ENCODE data around the gene CAPN13. TPM values are rescaled to one million over a fixed set of nuclear protein-coding genes. Genes with fewer than 3 reads are reported as not detected.

CAPN13 gene
- total RNA-seq (2014; rRNA removed; shearing (Covaris generic)) = not detected in 2 replicates

DNA sequence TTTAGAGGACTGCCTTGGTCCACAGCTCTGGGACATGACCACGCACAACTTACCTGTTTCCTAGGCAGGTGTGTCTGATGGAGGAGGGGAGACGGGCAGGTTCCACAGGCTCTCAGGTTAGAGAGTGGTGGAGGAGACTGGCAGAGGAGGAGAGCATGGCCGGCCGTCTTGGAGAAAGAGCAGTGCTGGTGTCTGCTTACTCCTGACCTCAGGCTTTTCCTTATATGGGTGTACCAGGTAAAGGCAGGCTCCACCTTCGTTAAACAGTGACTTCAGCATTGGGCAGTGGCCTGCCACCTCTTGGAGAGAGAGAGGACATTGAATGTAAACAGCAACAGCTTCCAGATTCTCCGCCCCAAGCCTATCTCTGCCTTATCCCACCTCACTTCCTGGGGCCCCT is at the start of gene CAPN13:
CAPN13 (minus strand) TSS at position 198 of the 400 bp plus-strand sequence. CDS start 20,121 bp downstream, outside the sequence.
- DNase-seq (ENCODE audit: low read depth) = no peak

- no peak for DNase-seq (ENCODE audit: low read depth)
These were observed 40.6 kb upstream of the CAPN13 start for GRCh38 chr2:30847841-30848240.

DNA sequence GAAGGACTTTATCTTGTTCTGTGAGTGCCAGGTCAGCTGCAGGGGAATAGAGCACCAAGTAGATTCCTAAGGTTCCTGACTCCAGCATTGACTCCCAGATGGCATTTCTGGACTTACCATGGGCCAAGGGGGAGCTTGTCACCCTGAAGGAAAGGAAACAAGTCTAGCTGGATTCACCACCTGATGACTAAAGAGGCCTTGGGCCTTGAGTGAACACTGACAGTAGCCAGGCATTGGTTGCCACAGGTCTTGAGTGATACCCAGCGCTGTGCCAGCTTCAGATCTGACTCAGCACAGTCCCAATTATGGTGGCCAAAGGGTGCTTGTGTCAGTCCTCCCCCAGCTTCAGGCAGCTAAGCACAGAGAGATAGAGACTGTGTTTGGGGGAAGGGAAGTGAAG is 40.1 kb upstream of the CAPN13 start:
- no peak for DNase-seq (ENCODE audit: low read depth)

DNA sequence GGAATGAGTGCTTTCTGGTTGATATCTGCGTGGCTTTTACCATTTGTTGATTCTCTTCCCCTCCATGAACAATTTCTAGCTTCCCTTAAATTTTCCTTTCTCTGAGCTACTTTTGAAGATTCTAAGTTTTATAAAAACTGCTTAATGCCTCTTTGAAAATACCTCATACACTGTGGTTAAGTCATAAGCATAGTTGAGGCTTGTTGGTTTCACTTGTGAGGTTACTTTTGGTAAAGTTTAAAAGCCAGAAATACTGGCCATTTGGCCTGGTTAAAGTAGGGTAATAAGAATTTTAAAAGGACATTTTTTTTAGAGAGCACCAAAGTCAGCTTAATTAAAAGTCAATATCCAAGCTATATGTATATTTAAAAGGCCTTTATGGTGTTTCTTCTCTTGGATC is 21.3 kb upstream of the CAPN13 start:
- no peak for DNase-seq (ENCODE audit: low read depth)

DNA sequence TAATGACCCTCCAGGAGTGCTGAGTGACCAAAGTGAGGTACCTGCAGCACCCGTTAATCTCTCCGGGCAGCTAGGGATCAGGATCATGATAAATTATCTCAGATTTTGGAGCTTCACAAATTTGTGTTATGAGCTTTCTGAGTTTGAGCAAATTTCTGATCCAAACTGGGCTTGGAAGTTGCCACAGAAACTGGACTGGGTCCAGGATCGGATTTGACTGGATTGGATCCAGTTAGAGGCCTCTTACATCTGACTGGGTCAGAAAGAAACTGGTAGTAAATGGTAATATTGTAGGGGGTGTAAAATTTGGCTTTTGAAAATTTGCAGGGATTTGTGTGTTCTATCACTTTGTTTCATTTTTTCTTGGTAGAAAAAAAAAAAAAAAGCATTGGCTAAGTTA is 19.7 kb upstream of the CAPN13 start:
- DNase-seq (ENCODE audit: low read depth) = no peak

DNA sequence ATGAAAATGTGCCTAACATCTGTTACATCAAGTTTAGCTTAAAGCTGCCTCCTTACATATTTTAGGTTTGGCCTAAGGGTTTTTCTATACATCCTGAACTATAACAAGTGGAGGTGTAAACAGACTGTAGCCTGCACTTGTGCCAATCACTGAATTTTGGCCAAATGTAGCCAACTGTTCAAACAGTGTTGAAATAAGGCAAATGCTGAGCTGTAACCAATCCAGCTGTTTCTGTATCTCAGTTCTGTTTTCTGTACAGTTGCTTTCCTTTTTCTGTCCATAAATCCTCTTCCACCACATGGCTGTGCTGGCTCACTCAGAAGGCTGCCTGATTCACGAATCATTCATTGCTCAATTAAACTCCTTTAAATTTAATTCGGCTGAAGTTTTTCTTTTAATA is 19.2 kb upstream of the CAPN13 start:
- DNase-seq (ENCODE audit: low read depth) = no peak

DNA sequence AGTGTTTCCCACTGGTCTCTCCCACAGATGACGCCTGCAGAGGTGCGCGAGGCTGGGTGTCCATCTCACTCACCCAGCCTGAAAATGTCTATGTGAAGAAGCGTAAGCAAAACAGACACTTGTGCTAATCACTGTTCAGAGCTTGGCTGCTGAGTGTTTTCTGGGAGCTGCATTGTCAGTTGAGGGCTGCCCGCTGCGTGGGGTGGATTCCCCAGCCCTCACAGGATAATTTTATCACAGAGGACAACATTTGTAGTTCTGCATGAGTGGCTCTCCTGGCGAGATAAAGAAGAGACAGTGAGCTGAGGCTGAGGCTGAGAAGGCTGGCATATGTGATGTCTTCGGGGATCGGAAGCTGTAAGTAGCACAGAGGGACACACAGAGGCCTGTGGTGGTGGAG is 16.2 kb upstream of the CAPN13 start:
- no peak for DNase-seq (ENCODE audit: low read depth)

DNA sequence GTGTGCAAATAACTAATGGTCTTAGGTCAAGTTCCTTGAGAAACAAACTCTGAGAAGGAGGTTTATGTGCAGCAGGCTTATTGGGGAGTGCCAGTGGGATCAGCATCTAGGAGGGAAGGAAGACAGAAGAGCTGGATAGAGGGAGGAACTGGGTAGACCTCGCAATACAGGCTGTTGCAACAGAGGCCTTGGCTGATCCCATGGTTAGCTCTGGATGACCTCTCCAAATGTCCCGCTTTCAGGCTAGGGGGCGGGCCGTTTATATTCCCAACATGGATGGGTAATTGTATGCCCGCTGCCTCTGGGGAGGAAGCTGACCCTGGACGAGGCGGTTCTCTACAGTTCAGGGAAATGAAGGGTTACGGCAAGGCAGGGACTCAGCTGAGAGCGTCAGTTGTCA is 14.7 kb upstream of the CAPN13 start:
- no peak for DNase-seq (ENCODE audit: low read depth)

- no peak for DNase-seq (ENCODE audit: low read depth)
These were observed 13.3 kb upstream of the CAPN13 start for GRCh38 chr2:30820381-30821055.

DNA sequence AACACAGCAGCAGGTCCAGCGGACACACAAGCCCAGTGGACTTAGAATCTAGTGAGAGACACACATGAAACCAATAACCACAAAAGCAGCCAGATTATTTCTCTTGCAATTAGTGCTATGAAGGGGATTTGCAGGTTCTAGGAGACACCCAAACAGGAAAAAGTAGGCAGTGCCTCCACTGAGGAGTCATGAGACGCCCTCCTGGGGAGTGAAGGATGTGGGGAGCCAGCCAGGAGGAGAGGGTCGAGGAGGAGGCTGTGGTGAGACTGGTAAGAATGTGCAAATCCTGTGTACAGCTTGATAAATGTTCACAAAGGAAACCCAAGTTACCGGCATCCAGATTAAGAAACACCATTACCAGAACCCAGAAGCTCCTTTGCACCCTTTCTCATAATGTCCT is 2.7 kb upstream of the CAPN13 start:
- no peak for DNase-seq (ENCODE audit: low read depth)

GRCh38 chr2:30808695-30809094 is 1.4 kb upstream of the CAPN13 start:
- DNase-seq (ENCODE audit: low read depth) = no peak

DNA sequence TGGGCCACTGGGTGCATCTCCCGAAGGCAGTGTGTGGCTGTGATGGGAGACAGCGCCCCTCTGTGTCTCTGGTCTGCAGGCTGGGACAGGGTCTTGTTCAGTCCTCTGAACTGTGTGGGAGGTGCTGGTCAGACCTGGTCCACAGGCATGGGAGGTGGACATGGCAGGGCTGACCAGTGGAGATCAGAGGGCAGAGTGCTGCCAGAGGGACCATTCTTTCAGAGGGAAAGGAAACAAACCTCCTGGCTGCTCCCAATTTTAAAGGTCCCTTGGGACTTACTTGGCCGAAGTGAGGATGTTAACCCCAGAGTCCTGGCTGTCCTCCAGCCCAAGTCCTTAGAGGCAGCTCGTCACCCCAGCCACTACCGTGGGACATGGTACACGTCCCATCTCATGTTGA is 4.0 kb downstream of the CAPN13 start:
- DNase-seq (ENCODE audit: low read depth) = no peak

- DNase-seq (ENCODE audit: low read depth) = no peak
These were observed 4.6 kb downstream of the CAPN13 start for GRCh38 chr2:30802611-30803010.

GRCh38 chr2:30801821-30802455 is 5.3 kb downstream of the CAPN13 start:
- no peak for DNase-seq (ENCODE audit: low read depth)

- DNase-seq (ENCODE audit: low read depth) = no peak
These were observed 7.1 kb downstream of the CAPN13 start for GRCh38 chr2:30800159-30800558.

DNA sequence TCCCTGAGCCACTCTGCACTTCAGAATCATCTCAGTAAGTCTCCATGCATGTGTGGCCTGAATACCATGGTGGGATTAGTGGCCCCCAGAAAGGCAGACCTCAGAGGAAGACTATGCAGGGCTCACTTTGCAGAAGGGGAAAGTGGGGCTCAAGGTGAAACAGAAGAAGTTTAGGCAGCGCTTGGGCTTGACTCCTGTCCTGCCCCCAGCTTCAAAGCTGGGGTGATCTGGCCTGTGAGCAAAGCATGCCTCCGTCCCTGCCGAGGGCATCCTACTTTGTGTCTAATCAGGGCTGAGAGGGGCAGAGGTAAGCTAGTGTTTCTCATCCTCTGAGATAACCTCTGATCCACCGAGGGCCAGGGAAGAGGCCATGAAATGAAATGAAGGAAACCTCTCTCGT is 7.9 kb downstream of the CAPN13 start:
- DNase-seq (ENCODE audit: low read depth) = no peak

- DNase-seq (ENCODE audit: low read depth) = no peak
These were observed 8.7 kb downstream of the CAPN13 start for GRCh38 chr2:30798536-30798991.

DNA sequence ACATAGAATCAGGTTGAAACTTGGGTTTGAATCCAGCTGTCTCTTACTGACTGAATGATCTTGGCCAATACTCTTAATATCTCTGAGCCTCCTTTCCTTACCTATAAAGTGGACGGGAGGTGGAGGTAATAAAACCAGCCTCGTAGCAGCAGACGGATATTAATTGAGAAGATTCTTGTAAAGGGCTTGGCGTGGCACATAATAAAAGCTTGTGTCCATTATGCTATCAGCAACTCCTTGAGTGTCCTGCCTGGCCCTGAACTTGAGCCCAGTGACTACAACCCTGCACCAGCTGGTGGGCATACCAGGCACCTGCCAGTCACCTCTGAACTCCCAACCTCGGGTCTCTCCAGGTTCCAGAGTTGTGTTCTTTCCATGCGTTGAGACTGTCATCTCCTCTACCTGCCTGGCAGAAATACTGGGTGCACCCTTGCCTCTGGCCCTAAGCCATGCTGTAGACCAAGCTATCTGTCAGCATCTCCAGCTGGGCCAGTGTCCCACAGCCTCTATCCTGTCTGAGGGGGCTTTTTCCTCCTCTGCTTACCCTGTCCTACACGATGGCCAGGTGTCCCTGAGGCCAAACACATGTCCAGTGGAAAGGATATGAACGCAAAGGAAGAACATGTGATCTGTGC is 9.7 kb downstream of the CAPN13 start:
- no peak for DNase-seq (ENCODE audit: low read depth)

DNA sequence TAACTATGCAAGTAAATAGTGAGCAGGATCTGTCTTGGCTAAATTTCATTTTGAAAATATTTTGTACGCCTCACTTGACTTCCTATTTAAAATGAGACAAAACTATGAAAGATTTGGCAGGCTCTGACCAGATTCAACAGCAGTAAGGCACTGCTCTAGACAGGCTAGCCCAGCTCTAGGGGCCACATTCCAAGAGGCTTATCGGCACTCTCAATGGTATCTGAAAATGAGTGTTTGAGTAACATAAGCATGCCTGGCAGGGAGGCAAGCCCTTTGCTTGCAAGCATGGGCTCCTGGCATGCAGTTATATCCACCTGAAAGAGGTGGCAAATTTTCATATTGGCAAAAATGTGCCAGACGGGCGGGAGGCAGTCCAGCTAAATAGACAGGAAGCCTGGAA is 10.5 kb downstream of the CAPN13 start:
- DNase-seq (ENCODE audit: low read depth) = no peak

GRCh38 chr2:30792521-30792920 is 14.7 kb downstream of the CAPN13 start:
- DNase-seq (ENCODE audit: low read depth) = no peak

DNA sequence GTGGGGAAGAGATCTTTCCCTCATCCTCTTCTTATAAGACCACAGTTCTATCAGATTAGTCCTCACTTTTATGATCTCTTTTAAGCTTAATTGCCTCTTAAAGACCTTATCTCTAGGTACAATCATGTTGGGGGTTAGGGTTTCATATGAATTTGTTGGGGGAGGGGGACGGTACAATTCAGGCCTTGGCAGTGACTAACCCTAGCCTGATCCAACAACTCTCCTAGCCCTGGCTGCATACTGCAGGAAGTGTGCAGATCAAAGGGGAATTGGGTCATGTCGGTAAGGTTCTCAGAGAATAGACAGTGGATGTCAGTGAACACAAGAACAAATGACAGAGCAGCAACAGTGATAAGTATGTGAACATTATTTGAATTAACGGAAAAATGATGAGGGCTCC is 16.4 kb downstream of the CAPN13 start:
- DNase-seq (ENCODE audit: low read depth) = no peak

DNA sequence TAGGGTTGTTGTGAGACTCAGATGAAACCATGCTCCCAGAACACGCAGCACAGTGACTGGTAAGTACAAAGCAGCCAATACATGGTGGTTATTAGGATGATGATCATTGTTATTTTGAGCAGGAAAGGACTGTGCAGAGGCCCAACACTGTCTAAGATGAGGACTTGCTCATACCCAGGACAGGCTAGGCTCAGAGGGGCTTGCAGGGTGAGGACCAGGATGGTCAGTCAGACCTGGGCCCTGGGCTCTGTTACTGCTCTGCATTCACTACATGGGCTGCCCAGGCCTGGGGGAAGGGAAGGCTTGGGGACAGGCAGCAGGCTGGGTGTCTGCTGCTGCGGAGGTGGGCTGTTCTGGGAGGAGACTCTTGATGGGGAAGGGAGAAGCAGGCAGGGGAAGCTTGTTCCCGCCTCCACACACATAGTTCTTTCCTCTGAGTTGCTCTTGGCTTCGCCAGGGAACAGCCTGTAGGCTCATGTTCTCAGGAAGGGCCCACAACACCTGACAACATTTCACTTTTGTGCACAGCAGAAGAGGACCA is 17.5 kb downstream of the CAPN13 start:
- no peak for DNase-seq (ENCODE audit: low read depth)

Measured in RPMI7951 (cell line).